Breast epithelium (tissue), 3 donors: Measurements from ENCODE around the gene METRN.

Experiments
- CTCF ChIP-seq, 3 donors: fragments of 450-650 bp; IDR thresholded peaks; one replicate each; pipeline ENCODE4 v1.5.1; 2016 to 2017; ENCODE audit warnings: antibody characterized with exemption in 3 of 3, mild to moderate bottlenecking in 3 of 3, moderate library complexity in 3 of 3
- POLR2A ChIP-seq: fragments of 450-650 bp; IDR thresholded peaks from one replicate; pipeline ENCODE4 v1.6.1; 2016; ENCODE audit warnings: antibody characterized with exemption, mild to moderate bottlenecking, moderate library complexity
- POLR2AphosphoS5 ChIP-seq, 3 donors: sonication (generic); formaldehyde crosslinking; IDR thresholded peaks; one replicate each; pipeline ENCODE4 v1.6.1; 2017; ENCODE audit warnings: antibody characterized with exemption in 3 of 3

GRCh38 chr16:732936-733335 lies 18.0 kb downstream of the METRN start:
- TF ChIP-seq POLR2A (no peak), CTCF (IDR thresholded peaks at IDR 0.05) (no peak), POLR2AphosphoS5 (IDR thresholded peaks at IDR 0.05) (no peak)
